ENCODE results near the gene PTPRK. TPM values are rescaled to one million over a fixed set of nuclear protein-coding genes. Genes with fewer than 3 reads are reported as not detected.

The PTPRK gene
- total and polyA plus RNA-seq, 12 donors, result 7.5 to 47.7 (median 35.7) TPM

- H3K36me3 ChIP-seq, result no peaks in the 10 kb centered on the region
- WGBS, 2 donors, result 88 to 90% methylated on average over 6 of the region's 6 CpGs
These were observed 260.4 kb downstream of the PTPRK start for GRCh38 chr6:128259730-128260685.

GRCh38 chr6:128259029-128259724 lies 261.2 kb downstream of the PTPRK start:
- intact Hi-C loops (cut with DNase I), result no loop called here
- no peak overlapping the region for H3K27ac ChIP-seq
- no peaks in the 10 kb centered on the region for H3K36me3 ChIP-seq
- WGBS, 2 donors, result 70 to 87% methylated on average over 2 of the region's 2 CpGs
- TF ChIP-seq CTCF (IDR thresholded peaks at IDR 0.05), result no peak
- no peak for DNase-seq
- no peaks in the 10 kb centered on the region for H3K9me3 ChIP-seq
- no peaks in the 10 kb centered on the region for H3K27me3 ChIP-seq
- no peak for ATAC-seq
- H3K4me1 ChIP-seq, result peaks cover 0 to 15% (median 0%) of the 10 kb centered on the region in 9 donors
- H3K4me3 ChIP-seq, result peak overlapping the region in 2 of 10 donors; percentile 7 to 10

More at GRCh38 chr6:128259730-128260685, 260.4 kb downstream of the PTPRK start:
- Histone ChIP-seq H3K27ac (no peak overlapping the region), H3K4me3 (peak overlapping the region in 2 of 10 donors; percentile 7 to 10), H3K9me3 (peaks cover 0 to 3% (median 0%) of the 10 kb centered on the region in 11 donors), H3K27me3 (no peaks in the 10 kb centered on the region), H3K4me1 (peaks cover 0 to 15% (median 0%) of the 10 kb centered on the region in 9 donors)
- intact Hi-C loops (cut with DNase I), result no loop called here
- ATAC-seq (no peak), DNase-seq (no peak)
- TF ChIP-seq CTCF (IDR thresholded peaks at IDR 0.05), result no peak

- no peak for DNase-seq
- TF ChIP-seq CTCF (IDR thresholded peaks at IDR 0.05), result no peak
- Histone ChIP-seq H3K27ac (no peak overlapping the region), H3K4me1 (peaks cover 0 to 28% (median 4%) of the 10 kb centered on the region in 9 donors), H3K27me3 (no peaks in the 10 kb centered on the region), H3K9me3 (no peaks in the 10 kb centered on the region), H3K36me3 (no peaks in the 10 kb centered on the region), H3K4me3 (no peak overlapping the region)
- intact Hi-C loops (cut with DNase I), result no loop called here
- WGBS, 2 donors, result 93 to 94% methylated on average over 5 of the region's 5 CpGs
- no peak for ATAC-seq
These were observed 264.3 kb downstream of the PTPRK start for GRCh38 chr6:128256095-128256494.

- 83 to 92% methylated on average over 4 of the region's 4 CpGs for whole genome bisulfite sequencing, 2 donors
- intact Hi-C loops (cut with DNase I), result no loop called here
- ATAC-seq, result no peak
These were observed 267.8 kb downstream of the PTPRK start for GRCh38 chr6:128252341-128253176.

More at GRCh38 chr6:128252341-128253176, 267.8 kb downstream of the PTPRK start:
- Histone ChIP-seq H3K4me1 (peaks cover 0 to 13% (median 0%) of the 10 kb centered on the region in 9 donors), H3K36me3 (no peaks in the 10 kb centered on the region), H3K9me3 (no peaks in the 10 kb centered on the region), H3K27ac (no peak overlapping the region), H3K27me3 (no peaks in the 10 kb centered on the region), H3K4me3 (no peak overlapping the region)
- no peak for DNase-seq
- TF ChIP-seq CTCF (IDR thresholded peaks at IDR 0.05), result no peak
